Measurements from ENCODE around the gene CD79B. TPM values are rescaled to one million over a fixed set of nuclear protein-coding genes. Genes with fewer than 3 reads are reported as not detected.
"Not testable (repeated sequence)": the region's sequence is repeated elsewhere in the genome, so short reads cannot be mapped to it uniquely, and the experiment has no call there.

CD79B gene
- total RNA-seq, 2 donors from 2014 or later, result 19.5 to 31.1 TPM

DNA sequence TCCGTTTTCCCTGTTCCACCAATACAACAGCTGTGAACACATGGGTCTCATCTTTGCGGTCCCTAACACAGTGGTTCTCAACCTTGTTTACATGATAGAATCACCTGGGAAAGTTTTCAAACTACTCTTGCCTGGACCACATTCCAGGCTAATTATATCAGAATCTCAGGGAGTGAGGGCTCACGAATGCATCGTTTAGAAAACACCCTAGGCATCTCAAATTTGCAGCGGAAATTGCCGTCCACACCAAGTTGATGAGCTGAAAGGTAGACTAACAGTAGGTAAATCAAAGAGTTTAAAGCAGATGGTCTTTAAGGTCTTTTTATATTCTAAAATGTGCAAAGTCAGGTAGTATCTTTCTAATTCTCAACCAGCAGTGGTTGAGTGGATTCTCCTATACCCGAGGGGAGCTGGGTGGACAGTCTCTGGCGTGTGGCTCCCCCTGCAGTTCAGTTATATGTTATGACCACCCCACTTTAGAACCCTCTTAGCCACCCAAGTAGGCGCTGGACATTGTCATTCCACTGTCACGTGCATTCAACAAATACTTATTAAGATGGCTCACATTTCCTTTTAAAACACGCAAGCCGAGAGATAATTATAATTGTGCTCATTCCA is 24.9 kb downstream of the CD79B start:
- not testable (repeated sequence) for H3K27ac Mint-ChIP-seq; DNase-seq; H3K9me3 ChIP-seq (ENCODE audit: control insufficient read depth, low read length, poor library complexity, severe bottlenecking); ATAC-seq; H3K36me3 Mint-ChIP-seq (ENCODE audit: low read depth); H3K4me3 Mint-ChIP-seq; H3K4me1 Mint-ChIP-seq
- H3K27me3 Mint-ChIP-seq, result peaks cover 20% of the 10 kb centered on the region

DNA sequence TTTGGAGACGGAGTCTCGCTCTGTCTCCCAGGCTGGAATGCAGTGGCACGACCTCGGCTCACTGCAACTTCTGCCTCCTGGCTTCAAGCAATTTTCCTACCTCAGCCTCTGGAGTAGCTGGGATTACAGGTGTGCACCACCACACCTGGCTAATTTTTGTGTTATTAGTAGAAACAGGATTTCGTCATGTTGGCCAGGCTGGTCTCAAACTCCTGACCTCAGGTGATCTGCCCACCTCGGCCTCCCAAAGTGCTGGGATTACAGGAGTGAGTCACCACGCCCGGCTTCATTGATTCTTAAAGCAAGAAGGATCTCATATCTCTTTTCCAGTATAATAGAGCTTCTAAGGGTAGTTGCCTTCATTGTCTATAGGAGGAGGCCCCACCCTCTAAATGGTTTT is 27.3 kb downstream of the CD79B start:
- not testable (repeated sequence) for ATAC-seq; DNase-seq; H3K27ac Mint-ChIP-seq; H3K9me3 ChIP-seq (ENCODE audit: control insufficient read depth, low read length, poor library complexity, severe bottlenecking); H3K4me3 Mint-ChIP-seq; H3K4me1 Mint-ChIP-seq; H3K36me3 Mint-ChIP-seq (ENCODE audit: low read depth)
- H3K27me3 Mint-ChIP-seq, result peaks cover 26% of the 10 kb centered on the region

GRCh38 chr17:63903787-63904201 is 28.3 kb downstream of the CD79B start:
- not testable (repeated sequence) for H3K36me3 Mint-ChIP-seq (ENCODE audit: low read depth)

GRCh38 chr17:63901971-63902370 is 30.2 kb downstream of the CD79B start:
- not testable (repeated sequence) for H3K4me1 Mint-ChIP-seq; DNase-seq; H3K27ac Mint-ChIP-seq; H3K36me3 Mint-ChIP-seq (ENCODE audit: low read depth); H3K9me3 ChIP-seq (ENCODE audit: control insufficient read depth, low read length, poor library complexity, severe bottlenecking); ATAC-seq; H3K4me3 Mint-ChIP-seq
- peaks cover 18% of the 10 kb centered on the region for H3K27me3 Mint-ChIP-seq

More at GRCh38 chr17:63903787-63904201, 28.3 kb downstream of the CD79B start:
- H3K9me3 ChIP-seq (ENCODE audit: control insufficient read depth, low read length, poor library complexity, severe bottlenecking); DNase-seq; H3K4me3 Mint-ChIP-seq; H3K27ac Mint-ChIP-seq; H3K4me1 Mint-ChIP-seq: not testable (repeated sequence)
- peak; percentile 69 for ATAC-seq
- H3K27me3 Mint-ChIP-seq, result peaks cover 18% of the 10 kb centered on the region

DNA sequence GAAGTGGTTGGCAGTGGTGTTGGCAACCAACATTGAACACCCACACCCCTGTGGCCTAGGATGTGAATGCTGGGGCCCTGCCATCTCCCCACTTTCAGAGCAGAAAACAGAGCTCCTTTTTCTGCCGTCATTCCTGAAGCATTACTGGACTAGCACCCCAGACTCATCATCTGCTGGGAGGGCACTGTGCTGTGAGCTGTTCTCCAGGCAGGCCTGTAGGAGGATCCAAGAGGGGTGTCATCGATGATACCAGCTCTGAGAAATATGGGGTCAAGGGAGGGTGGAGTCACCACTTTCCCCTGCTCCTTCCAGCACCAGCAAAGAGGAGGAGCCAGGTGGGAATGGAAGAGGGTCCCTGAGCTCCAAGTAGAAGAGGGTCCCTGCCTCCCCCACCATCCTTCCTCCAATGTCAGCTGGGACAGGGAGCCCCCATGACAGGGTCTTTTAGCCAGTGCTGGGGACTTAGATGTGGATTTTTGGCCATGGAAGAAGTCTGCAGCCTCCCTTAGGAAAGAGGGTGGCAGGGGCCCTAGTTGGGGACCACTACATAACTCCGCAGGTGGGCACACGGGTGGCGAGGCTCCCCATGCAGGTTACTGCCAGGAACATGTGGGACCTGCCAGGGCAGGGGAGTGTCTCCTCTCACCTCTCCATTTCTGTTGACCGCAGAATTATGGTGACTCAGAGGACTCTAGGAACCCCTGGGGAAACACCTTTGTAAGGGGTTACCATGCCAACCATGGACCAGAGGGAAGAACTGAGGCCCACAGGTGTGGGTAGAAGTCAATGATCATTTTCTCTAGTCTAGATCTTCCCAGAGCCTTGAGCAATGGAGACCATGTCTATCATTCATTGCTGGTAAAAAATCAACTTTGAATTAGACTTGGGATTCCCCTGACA is 33.0 kb downstream of the CD79B start:
- H3K4me3 Mint-ChIP-seq; H3K9me3 ChIP-seq (ENCODE audit: control insufficient read depth, low read length, poor library complexity, severe bottlenecking); DNase-seq; H3K36me3 Mint-ChIP-seq (ENCODE audit: low read depth); H3K4me1 Mint-ChIP-seq: not testable (repeated sequence)
- ATAC-seq, result peak; percentile 88
- Mint-ChIP-seq H3K27ac (peak overlapping the region; percentile 93), H3K27me3 (peaks cover 22% of the 10 kb centered on the region)

DNA sequence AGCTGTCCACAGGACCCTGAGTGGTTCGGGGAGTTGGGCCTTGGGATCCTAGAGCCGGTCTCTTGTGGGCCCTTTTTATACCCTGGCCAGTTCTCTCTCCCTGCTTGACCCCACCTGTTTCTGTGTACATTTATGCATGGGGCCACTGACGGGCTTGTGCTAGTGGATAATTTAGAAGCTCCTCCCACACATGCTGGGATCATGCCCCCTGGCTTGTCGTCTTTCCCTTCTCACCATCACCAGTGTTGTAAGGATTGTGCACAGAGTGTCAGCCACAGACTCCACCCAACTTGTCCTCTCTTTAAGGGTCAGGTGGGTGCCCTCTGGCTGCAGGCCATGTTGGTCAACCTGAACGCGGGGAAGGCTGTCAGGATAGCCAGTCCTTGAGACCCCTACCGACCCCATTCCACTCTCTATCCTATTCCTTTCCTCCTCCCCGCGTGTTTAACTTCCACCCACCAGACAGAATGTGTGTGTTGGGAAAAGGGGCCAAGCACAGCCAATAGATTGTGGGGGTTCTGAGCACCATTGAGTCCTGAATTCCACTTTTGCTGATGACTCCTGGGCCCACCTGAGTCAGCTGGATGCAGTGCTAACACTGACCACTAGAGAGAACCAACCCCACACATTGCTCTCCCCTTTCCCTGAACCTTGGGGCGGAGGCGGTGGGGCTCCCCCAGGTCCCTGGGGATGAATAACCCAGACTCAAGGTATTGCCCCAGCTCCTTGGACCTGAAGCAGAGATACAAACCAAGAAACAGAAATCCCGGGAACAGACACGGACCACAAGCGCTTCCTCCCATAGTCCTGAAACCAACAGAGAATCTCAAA is 35.4 kb downstream of the CD79B start, which contains the start of gene CSH1:
CSH1 (minus strand) TSS at position 51 of the 831 bp plus-strand sequence. CDS start 63 bp downstream, outside the sequence.
- peaks cover 14% of the 10 kb centered on the region for H3K27me3 Mint-ChIP-seq
- H3K27ac Mint-ChIP-seq, H3K4me3 Mint-ChIP-seq: not testable (repeated sequence)

GRCh38 chr17:63894821-63895220 is 37.3 kb downstream of the CD79B start:
- DNase-seq, H3K27ac Mint-ChIP-seq: not testable (repeated sequence)

More for the DNA sequence above, 35.4 kb downstream of the CD79B start, which contains the start of gene CSH1:
- H3K9me3 ChIP-seq (ENCODE audit: control insufficient read depth, low read length, poor library complexity, severe bottlenecking); H3K36me3 Mint-ChIP-seq (ENCODE audit: low read depth); ATAC-seq; DNase-seq; H3K4me1 Mint-ChIP-seq: not testable (repeated sequence)

DNA sequence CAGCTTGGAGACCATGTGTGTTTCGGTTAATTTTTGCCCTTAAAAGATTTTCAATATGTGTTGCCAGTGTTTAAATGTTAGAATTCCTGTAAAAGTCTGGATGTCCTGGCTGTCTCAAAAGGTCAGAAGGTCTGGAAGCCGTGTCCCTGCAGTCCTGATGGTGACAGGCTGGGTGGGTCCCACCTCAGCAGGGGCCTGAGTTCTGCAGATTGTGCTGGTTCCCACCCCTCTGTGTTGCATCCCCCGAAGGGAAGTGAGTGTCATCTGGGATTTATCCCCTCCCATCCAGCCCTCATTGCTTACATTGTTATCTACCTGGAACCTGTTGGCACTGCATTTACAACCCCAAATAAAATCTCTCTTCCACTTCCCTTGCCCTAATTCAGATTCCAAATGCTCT is 38.1 kb downstream of the CD79B start:
- not testable (repeated sequence) for H3K4me1 Mint-ChIP-seq; H3K27ac Mint-ChIP-seq; ATAC-seq; H3K9me3 ChIP-seq (ENCODE audit: control insufficient read depth, low read length, poor library complexity, severe bottlenecking); H3K27me3 Mint-ChIP-seq; H3K4me3 Mint-ChIP-seq; DNase-seq; H3K36me3 Mint-ChIP-seq (ENCODE audit: low read depth)

More at GRCh38 chr17:63894821-63895220, 37.3 kb downstream of the CD79B start:
- H3K36me3 Mint-ChIP-seq (ENCODE audit: low read depth); H3K9me3 ChIP-seq (ENCODE audit: control insufficient read depth, low read length, poor library complexity, severe bottlenecking); H3K4me1 Mint-ChIP-seq; ATAC-seq; H3K27me3 Mint-ChIP-seq; H3K4me3 Mint-ChIP-seq: not testable (repeated sequence)

- peaks cover 10% of the 10 kb centered on the region for H3K27me3 Mint-ChIP-seq
- H3K4me3 Mint-ChIP-seq; H3K9me3 ChIP-seq (ENCODE audit: control insufficient read depth, low read length, poor library complexity, severe bottlenecking); H3K27ac Mint-ChIP-seq; H3K4me1 Mint-ChIP-seq; H3K36me3 Mint-ChIP-seq (ENCODE audit: low read depth); ATAC-seq; DNase-seq: not testable (repeated sequence)
Observed at GRCh38 chr17:63892316-63893037, 39.7 kb downstream of the CD79B start.

DNA sequence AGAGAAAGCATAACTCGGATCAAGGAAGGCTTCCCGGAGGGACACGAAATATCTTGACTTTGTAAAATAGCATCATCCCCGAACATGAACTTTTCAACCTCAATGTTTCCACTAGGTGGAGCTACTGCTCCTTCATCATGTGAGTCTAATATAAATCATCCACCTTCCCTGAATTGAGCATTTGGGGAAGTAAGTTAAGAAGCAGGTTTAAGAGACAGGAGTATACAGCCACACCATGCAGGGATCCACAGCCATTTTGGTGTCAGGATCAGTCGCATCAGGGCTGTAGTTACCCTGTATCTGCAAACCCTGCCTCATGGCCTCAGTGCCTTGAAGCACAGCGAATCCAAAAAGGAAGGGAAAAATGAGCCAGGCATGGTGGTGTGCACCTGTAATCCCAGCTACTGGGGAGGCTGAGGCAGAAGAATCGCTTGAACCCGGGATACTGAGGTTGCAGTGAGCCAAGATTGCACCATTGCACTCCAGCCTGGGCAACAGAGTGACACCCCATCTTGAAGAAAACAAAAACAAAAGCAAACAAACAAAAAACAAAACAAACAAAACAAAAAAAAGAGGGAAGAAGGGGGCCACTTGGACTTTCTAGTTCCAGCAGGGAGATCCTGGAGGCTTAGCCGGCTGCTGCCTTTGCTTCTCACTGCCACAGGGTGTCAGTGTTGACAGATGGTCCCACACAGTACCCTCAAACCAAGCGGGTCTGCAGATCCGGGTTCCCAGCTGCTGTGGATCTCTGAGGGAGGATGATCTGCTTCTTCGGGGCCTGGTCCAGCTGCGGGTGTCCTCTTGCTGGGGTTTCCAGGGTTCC is 42.9 kb downstream of the CD79B start:
- H3K27ac Mint-ChIP-seq, result peak overlapping the region; percentile 75
- not testable (repeated sequence) for H3K36me3 Mint-ChIP-seq (ENCODE audit: low read depth)
- H3K4me3 Mint-ChIP-seq, result peak overlapping the region; percentile 19

DNA sequence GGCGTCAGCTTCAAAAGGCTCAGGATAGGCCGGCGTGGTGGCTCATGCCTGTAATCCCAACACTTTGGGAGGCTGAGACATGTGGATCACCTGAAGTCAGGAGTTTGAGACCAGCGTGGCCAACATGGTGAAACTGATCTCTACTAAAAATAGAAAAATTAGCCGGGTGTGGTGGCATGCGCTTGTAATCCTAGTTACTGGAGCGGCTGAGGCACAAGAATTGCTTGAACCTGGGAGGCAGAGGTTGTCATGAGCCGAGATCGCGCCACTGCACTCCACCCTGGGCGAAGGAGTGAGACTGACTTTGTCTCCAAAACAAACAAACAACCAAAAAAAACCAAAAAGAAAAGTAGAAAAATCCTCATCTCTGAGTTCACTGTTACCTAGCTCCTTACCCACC is 47.0 kb downstream of the CD79B start:
- H3K4me3 Mint-ChIP-seq; H3K36me3 Mint-ChIP-seq (ENCODE audit: low read depth); DNase-seq; H3K9me3 ChIP-seq (ENCODE audit: control insufficient read depth, low read length, poor library complexity, severe bottlenecking); H3K4me1 Mint-ChIP-seq; ATAC-seq; H3K27ac Mint-ChIP-seq: not testable (repeated sequence)
- peaks cover 12% of the 10 kb centered on the region for H3K27me3 Mint-ChIP-seq

More for the DNA sequence above, 42.9 kb downstream of the CD79B start:
- DNase-seq; H3K9me3 ChIP-seq (ENCODE audit: control insufficient read depth, low read length, poor library complexity, severe bottlenecking); H3K4me1 Mint-ChIP-seq: not testable (repeated sequence)
- H3K27me3 Mint-ChIP-seq, result peaks cover 12% of the 10 kb centered on the region
- peak; percentile 83 for ATAC-seq

Measured in T-helper 17 cell (primary cell).